HFFc6 (cell line): ENCODE data around the gene CARD8. TPM values are rescaled to one million over a fixed set of nuclear protein-coding genes. Genes with fewer than 3 reads are reported as not detected.

Experiments
- DNase-seq: peaks from one replicate; pipeline ENCODE4 v3.0.0-alpha.2; 2018
- H3K27ac Mint-ChIP-seq: 2 replicates; pipeline ENCODE4 v1.8.0; 2020; ENCODE audit warnings: mild to moderate bottlenecking, mixed read lengths
- H3K27me3 Mint-ChIP-seq: 2 replicates; pipeline ENCODE4 v1.8.0; 2021; ENCODE audit warnings: mild to moderate bottlenecking, moderate library complexity, mixed read lengths; ENCODE audit not compliant: insufficient read depth
- H3K36me3 Mint-ChIP-seq: 2 replicates; pipeline ENCODE4 v1.8.0; 2021; ENCODE audit warnings: low read depth, mixed read lengths
- H3K4me1 Mint-ChIP-seq: 2 replicates; pipeline ENCODE4 v1.8.0; 2020; ENCODE audit warnings: low read depth, mixed read lengths
- H3K4me3 Mint-ChIP-seq: 2 replicates; pipeline ENCODE4 v1.8.0; 2020; ENCODE audit warnings: mild to moderate bottlenecking, moderate library complexity, mixed read lengths
- H3K9me3 Mint-ChIP-seq: 2 replicates; pipeline ENCODE4 v1.8.0; 2020; ENCODE audit warnings: mild to moderate bottlenecking, mixed read lengths
- total RNA-seq, 6 experiments: library from RNA; stranded (reverse); fragmentation: NEBNext Ultra II Directional; extraction: Animal tissue kit (Norgen Biotek cat#: 25700); gene quantifications; 2 replicates in 1 of 6; 3 replicates in 5 of 6; pipeline ENCODE4 v1.2.3, GENCODE V29; 2021
- TF ChIP-seq, protein P1 (sequence below): fragments of 200-600 bp; sonication (generic); IDR thresholded peaks from 2 replicates; pipeline ENCODE4 v1.5.0; 2021; ENCODE audit warnings: antibody characterized with exemption, mild to moderate bottlenecking

CARD8 gene
- total RNA-seq, 6 experiments from 2014 or later = 11.3 to 17.2 (median 14.7) TPM

DNA sequence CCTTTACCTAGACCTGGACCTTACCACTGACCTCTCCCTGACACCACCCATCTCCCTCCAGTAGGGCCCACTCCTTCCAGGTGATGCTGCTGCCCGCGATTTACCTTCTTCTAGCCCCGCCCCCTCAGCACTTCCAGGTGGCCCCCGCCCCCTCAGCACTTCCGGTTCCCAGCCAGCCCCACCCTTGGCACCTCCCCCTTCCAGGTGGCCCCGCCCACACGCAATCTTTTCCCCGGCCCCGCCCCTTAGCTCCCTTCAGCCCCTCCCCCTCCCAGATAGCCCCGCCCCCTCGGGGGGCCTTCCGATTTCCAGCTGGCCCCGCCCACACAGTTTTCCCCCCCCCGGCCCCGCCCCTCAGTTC lies 86.2 kb downstream of the CARD8 start:
- TF ChIP-seq, protein P1, sequence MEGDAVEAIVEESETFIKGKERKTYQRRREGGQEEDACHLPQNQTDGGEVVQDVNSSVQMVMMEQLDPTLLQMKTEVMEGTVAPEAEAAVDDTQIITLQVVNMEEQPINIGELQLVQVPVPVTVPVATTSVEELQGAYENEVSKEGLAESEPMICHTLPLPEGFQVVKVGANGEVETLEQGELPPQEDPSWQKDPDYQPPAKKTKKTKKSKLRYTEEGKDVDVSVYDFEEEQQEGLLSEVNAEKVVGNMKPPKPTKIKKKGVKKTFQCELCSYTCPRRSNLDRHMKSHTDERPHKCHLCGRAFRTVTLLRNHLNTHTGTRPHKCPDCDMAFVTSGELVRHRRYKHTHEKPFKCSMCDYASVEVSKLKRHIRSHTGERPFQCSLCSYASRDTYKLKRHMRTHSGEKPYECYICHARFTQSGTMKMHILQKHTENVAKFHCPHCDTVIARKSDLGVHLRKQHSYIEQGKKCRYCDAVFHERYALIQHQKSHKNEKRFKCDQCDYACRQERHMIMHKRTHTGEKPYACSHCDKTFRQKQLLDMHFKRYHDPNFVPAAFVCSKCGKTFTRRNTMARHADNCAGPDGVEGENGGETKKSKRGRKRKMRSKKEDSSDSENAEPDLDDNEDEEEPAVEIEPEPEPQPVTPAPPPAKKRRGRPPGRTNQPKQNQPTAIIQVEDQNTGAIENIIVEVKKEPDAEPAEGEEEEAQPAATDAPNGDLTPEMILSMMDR = no peak
- Mint-ChIP-seq H3K4me1 (peaks cover 17% of the 10 kb centered on the region), H3K4me3 (peak overlapping the region; percentile 91), H3K9me3 (no peaks in the 10 kb centered on the region), H3K27ac (peak overlapping the region; percentile 89), H3K36me3 (peaks cover 18% of the 10 kb centered on the region), H3K27me3 (no peaks in the 10 kb centered on the region)
- DNase-seq = peak; percentile 40

DNA sequence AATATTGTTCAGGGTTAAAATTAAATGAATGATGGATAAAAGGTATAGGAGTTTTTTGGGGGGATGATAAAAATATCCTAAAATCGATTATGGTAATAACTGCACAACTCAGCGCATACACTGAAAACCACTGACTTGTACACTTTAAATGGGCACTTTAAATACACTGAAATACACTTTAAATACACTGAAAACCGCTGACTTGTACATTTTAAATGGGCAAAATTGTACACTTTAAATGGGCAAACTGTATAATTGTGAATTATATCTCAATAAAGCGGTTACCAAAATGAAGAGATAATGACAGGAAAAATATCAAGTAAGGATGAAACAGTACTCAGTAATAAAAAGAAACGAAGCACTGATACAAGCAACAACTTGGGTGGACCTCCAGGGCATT lies 87.0 kb downstream of the CARD8 start:
- TF ChIP-seq, protein P1 = no peak
- Mint-ChIP-seq H3K36me3 (peaks cover 20% of the 10 kb centered on the region), H3K4me3 (peak overlapping the region; percentile 91; the same call in 1 of the 2 replicates), H3K27ac (peak overlapping the region; percentile 89; the same call in 1 of the 2 replicates), H3K4me1 (peaks cover 17% of the 10 kb centered on the region), H3K9me3 (no peaks in the 10 kb centered on the region), H3K27me3 (no peaks in the 10 kb centered on the region)
- no peak for DNase-seq

DNA sequence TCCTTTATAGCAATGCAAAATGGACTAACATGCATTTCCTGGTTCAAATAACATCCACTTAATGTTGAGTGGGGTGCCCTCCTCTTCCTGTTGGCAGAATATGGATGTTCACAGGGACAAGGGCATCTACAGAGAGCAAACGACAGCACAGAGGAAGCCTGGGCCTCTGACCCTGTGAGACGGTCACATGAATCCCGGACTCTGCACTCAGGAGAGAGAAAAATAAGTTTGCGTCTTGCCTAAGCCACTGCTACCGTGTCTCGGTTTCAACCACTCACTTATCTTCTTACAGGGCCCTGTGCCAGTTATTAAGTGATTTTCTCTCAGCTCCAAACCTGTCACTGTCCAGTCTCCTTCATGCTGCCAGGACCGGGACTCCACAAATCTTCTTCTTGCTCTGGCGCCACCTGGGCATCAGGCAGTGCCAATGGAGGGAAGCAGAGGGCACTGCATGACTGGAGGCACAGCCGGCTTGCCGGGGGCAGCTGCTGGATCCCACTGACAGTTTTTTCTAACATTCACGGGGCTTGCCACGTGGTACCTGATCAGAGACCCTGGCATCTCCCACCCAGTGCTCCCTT lies 97.4 kb downstream of the CARD8 start:
- peaks cover 25% of the 10 kb centered on the region for H3K36me3 Mint-ChIP-seq
- no peaks in the 10 kb centered on the region for H3K9me3 Mint-ChIP-seq
- H3K4me1 Mint-ChIP-seq = no peaks in the 10 kb centered on the region
- TF ChIP-seq, protein P1 = peak; percentile 33
- H3K27ac Mint-ChIP-seq = no peak overlapping the region
- H3K4me3 Mint-ChIP-seq = no peak overlapping the region
- no peak for DNase-seq
- no peaks in the 10 kb centered on the region for H3K27me3 Mint-ChIP-seq

Other genes starting within 250 kb of the CARD8 start
- not detected for gene CABP5, start 211.8 kb downstream of the CARD8 start, total RNA-seq
- 1 to 10 TPM; 3.8 to 5.3 (median 4.8) TPM for gene PLA2G4C, start 145.1 kb downstream of the CARD8 start, total RNA-seq
- gene LIG1, start 85.6 kb downstream of the CARD8 start, total RNA-seq = 10 to 100 TPM; 25.9 to 55.8 (median 48.1) TPM
- gene ZSWIM9, start 85.2 kb downstream of the CARD8 start, total RNA-seq = 1 to 10 TPM; 5.6 to 7.2 (median 5.9) TPM
- under 1 TPM in 5 of 6 experiments, not detected in 1; 0.17 to 0.43 (median 0.25) TPM for gene ZNF114, start 14.2 kb upstream of the CARD8 start, total RNA-seq
- gene EMP3, start 69.6 kb upstream of the CARD8 start, total RNA-seq = 100 to 1,000 TPM; 471 to 574 (median 525) TPM
- 1 to 10 TPM; 5.9 to 9.7 (median 7.7) TPM for gene TMEM143, start 108.0 kb upstream of the CARD8 start, total RNA-seq
- not detected for gene SYNGR4, start 108.5 kb upstream of the CARD8 start, total RNA-seq
- 100 to 1,000 TPM; 354 to 455 (median 395) TPM for gene KDELR1, start 135.6 kb upstream of the CARD8 start, total RNA-seq
- 1 to 10 TPM; 2.8 to 4.4 (median 3.1) TPM for gene GRIN2D, start 137.8 kb upstream of the CARD8 start, total RNA-seq
- gene GRWD1, start 190.1 kb upstream of the CARD8 start, total RNA-seq = 10 to 100 TPM; 36.2 to 53.5 (median 41.7) TPM
- under 1 TPM; 0.33 to 0.90 (median 0.51) TPM for gene KCNJ14, start 199.7 kb upstream of the CARD8 start, total RNA-seq
- 10 to 100 TPM; 46.2 to 49.5 (median 47.1) TPM for gene CYTH2, start 213.5 kb upstream of the CARD8 start, total RNA-seq